ENCODE data around the gene SNAPC4.

DNA sequence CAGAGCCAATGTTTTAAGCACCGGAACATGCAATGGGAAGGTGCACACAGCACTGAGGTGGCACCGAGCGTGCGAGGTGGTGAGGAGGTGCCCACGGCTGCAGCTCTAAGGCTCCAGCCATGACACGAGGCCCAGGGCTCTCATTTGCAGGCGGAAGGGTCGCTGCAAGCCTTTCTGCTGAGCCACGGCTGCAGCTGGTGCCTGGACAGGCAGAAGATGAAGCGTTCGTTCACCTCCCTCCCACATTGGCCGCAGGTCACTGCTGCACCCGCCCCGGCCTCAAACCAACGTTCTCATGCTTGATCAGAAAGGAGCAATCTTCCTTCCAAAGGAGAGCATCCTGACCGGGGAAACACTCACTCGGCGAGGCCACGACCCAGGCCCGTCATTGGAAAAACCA lies 44.1 kb upstream of the SNAPC4 start:
- TF ChIP-seq, protein P1, sequence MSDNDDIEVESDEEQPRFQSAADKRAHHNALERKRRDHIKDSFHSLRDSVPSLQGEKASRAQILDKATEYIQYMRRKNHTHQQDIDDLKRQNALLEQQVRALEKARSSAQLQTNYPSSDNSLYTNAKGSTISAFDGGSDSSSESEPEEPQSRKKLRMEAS (IDR thresholded peaks at IDR 0.05) = no peak
- TF ChIP-seq EP300 (IDR thresholded peaks at IDR 0.05; ENCODE audit: borderline replicate concordance) (no peak), RAD21 (IDR thresholded peaks at IDR 0.05; ENCODE audit: low read depth) (no peak), CEBPB (IDR thresholded peaks at IDR 0.05) (no peak)
